Testis (tissue), 2 donors: Measurements from ENCODE around the gene PPP1R26.

Source experiments
- CTCF ChIP-seq, 3 experiments: fragments of 450-650 bp in 2 of 3; fragments of 200-600 bp in 1 of 3; sonication (generic) in 1 of 3; IDR thresholded peaks; one replicate each; pipeline ENCODE4 v1.5.1; 2016 to 2019; ENCODE audit warnings: antibody characterized with exemption in 3 of 3, mild to moderate bottlenecking in 2 of 3, moderate library complexity in 1 of 3
- POLR2A ChIP-seq: fragments of 450-650 bp; IDR thresholded peaks from one replicate; pipeline ENCODE4 v1.6.1; 2017; ENCODE audit warnings: antibody characterized with exemption, mild to moderate bottlenecking, moderate library complexity

DNA sequence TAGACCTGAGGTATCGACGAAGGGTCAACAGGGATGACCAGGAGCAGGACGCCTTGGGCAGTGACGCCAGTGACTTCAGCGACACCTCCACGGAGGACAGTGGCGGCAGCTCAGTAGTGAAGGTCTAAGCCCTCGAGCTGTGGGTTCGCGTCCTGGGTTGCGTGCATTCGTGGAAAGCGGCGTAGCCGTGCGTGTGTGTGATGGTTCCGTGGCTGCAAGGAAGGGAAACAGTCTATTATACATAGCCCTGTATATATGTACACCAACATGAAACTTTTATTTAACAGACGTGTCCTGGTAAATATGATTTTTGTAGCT lies 8.4 kb downstream of the PPP1R26 start:
- TF ChIP-seq POLR2A (no peak), CTCF (IDR thresholded peaks at IDR 0.05) (no peak)
